GM23338 (cell line): ENCODE measurements around the gene GRIN2D. TPM values are rescaled to one million over a fixed set of nuclear protein-coding genes. Genes with fewer than 3 reads are reported as not detected.

Experiments
- ATAC-seq: fragments of 200-7000 bp; cut with Tn5 transposase; 3 replicates; pipeline ENCODE4 v1.9.1; 2020
- DNase-seq: peaks from one replicate; pipeline ENCODE4 v3.0.0-alpha.2; 2015; ENCODE audit warnings: low spot score
- H2AFZ ChIP-seq: fragments of 200-600 bp; sonication (generic); 2 replicates; pipeline ENCODE4 v1.8.0; 2016; ENCODE audit warnings: antibody characterized with exemption, mild to moderate bottlenecking, moderate library complexity
- H3F3A ChIP-seq: fragments of 200-600 bp; sonication (generic); replicated peaks from 2 replicates; pipeline ENCODE4 v1.8.0; 2017; ENCODE audit warnings: antibody characterized with exemption, mixed run types, low read depth
- H3K27ac ChIP-seq: fragments of 200-600 bp; sonication (generic); 2 replicates; pipeline ENCODE4 v1.6.1; 2016; ENCODE audit warnings: low read depth
- H3K27me3 ChIP-seq: fragments of 200-600 bp; sonication (generic); 2 replicates; pipeline ENCODE4 v1.8.0; 2016; ENCODE audit warnings: mild to moderate bottlenecking, mixed run types, moderate library complexity; ENCODE audit not compliant: insufficient read depth
- H3K36me3 ChIP-seq: fragments of 200-600 bp; sonication (generic); 2 replicates; pipeline ENCODE4 v1.8.0; 2016; ENCODE audit warnings: mild to moderate bottlenecking; ENCODE audit not compliant: insufficient read depth
- H3K4me1 ChIP-seq: fragments of 200-600 bp; sonication (generic); 2 replicates; pipeline ENCODE4 v1.8.0; 2016; ENCODE audit warnings: mild to moderate bottlenecking, moderate library complexity; ENCODE audit not compliant: insufficient read depth
- H3K4me2 ChIP-seq: fragments of 200-600 bp; sonication (generic); 2 replicates; pipeline ENCODE4 v1.7.1; 2017; ENCODE audit warnings: mixed run types
- H3K4me3 ChIP-seq: fragments of 200-600 bp; sonication (generic); 2 replicates; pipeline ENCODE4 v1.6.1; 2016; ENCODE audit warnings: mixed run types
- H3K79me2 ChIP-seq: fragments of 200-600 bp; sonication (generic); replicated peaks from 2 replicates; pipeline ENCODE4 v1.8.0; 2017; ENCODE audit warnings: mild to moderate bottlenecking; ENCODE audit not compliant: insufficient read depth
- H3K9me2 ChIP-seq: fragments of 200-600 bp; sonication (generic); 2 replicates; pipeline ENCODE4 v1.8.0; 2017; ENCODE audit not compliant: insufficient read depth
- H4K20me1 ChIP-seq: fragments of 200-600 bp; sonication (generic); replicated peaks from 2 replicates; pipeline ENCODE4 v1.8.0; 2017; ENCODE audit warnings: mild to moderate bottlenecking; ENCODE audit not compliant: insufficient read depth
- H3K27ac Mint-ChIP-seq: 2 replicates; pipeline ENCODE4 v1.8.0; 2020; ENCODE audit warnings: inconsistent platforms, mild to moderate bottlenecking, moderate library complexity, mixed read lengths
- H3K27me3 Mint-ChIP-seq: 3 replicates; pipeline ENCODE4 v1.8.0; 2022; ENCODE audit warnings: low read depth, mild to moderate bottlenecking, moderate library complexity, mixed read lengths, inconsistent platforms; ENCODE audit not compliant: insufficient read depth, poor library complexity
- H3K36me3 Mint-ChIP-seq: 3 replicates; pipeline ENCODE4 v1.8.0; 2021; ENCODE audit warnings: low read depth, mild to moderate bottlenecking, inconsistent platforms, moderate library complexity, mixed read lengths
- H3K4me1 Mint-ChIP-seq: 3 replicates; pipeline ENCODE4 v1.8.0; 2020; ENCODE audit warnings: mild to moderate bottlenecking, inconsistent platforms, mixed read lengths
- H3K4me3 Mint-ChIP-seq: 3 replicates; pipeline ENCODE4 v1.8.0; 2021; ENCODE audit warnings: moderate library complexity, mild to moderate bottlenecking, inconsistent platforms, mixed read lengths
- H3K9me3 Mint-ChIP-seq: 3 replicates; pipeline ENCODE4 v1.8.0; 2020; ENCODE audit warnings: moderate library complexity, mild to moderate bottlenecking, inconsistent platforms, mixed read lengths
- CREB1 ChIP-seq: fragments of 250-450 bp; sonication (Bioruptor Pico); IDR thresholded peaks from 2 replicates; pipeline ENCODE4 v1.5.0; 2020; ENCODE audit warnings: low read depth, mild to moderate bottlenecking, moderate library complexity
- CTCF ChIP-seq, 2 experiments: fragments of 200-600 bp in 1 of 2; sonication (generic) in 1 of 2; conservative IDR thresholded peaks; 2 replicates each; pipeline versions ENCODE4 v1.5.1 to v1.6.1; 2016 to 2017; ENCODE audit warnings: antibody characterized with exemption in 2 of 2, low read depth in 2 of 2, mild to moderate bottlenecking in 2 of 2, moderate library complexity in 1 of 2
- ETS1 ChIP-seq: IDR thresholded peaks from 2 replicates; pipeline ENCODE4 v1.6.1; 2016; ENCODE audit warnings: antibody characterized with exemption
- EZH2 ChIP-seq: fragments of 200-600 bp; sonication (generic); IDR thresholded peaks from one replicate; pipeline ENCODE4 v1.8.0; 2017; ENCODE audit warnings: antibody characterized with exemption, mild to moderate bottlenecking, low read depth; ENCODE audit not compliant: unreplicated experiment
- EZH2phosphoT487 ChIP-seq: fragments of 200-600 bp; sonication (generic); IDR thresholded peaks from one replicate; pipeline ENCODE4 v1.8.1; 2018; ENCODE audit warnings: antibody characterized with exemption; ENCODE audit not compliant: unreplicated experiment
- NANOG ChIP-seq: IDR thresholded peaks from 2 replicates; pipeline ENCODE4 v1.6.1; 2016; ENCODE audit warnings: antibody characterized with exemption, borderline replicate concordance
- POLR2AphosphoS5 ChIP-seq: IDR thresholded peaks from 2 replicates; pipeline ENCODE4 v1.6.1; 2016; ENCODE audit warnings: antibody characterized with exemption, low read depth
- REST ChIP-seq: IDR thresholded peaks from one replicate; pipeline ENCODE4 v1.6.1; 2018; ENCODE audit warnings: antibody characterized with exemption; ENCODE audit not compliant: unreplicated experiment
- STAT1 ChIP-seq: IDR thresholded peaks from one replicate; pipeline ENCODE4 v1.6.1; 2016; ENCODE audit warnings: antibody characterized with exemption; ENCODE audit not compliant: unreplicated experiment
- ZNF331 ChIP-seq: fragments of 250-450 bp; sonication (Bioruptor Pico); IDR thresholded peaks from 2 replicates; pipeline ENCODE4 v1.5.0; 2020; ENCODE audit warnings: low read depth, mild to moderate bottlenecking, moderate library complexity
- polyA plus RNA-seq: library from polyadenylated mRNA; unstranded; fragments of >200 nt; fragmentation: Nextera tagmentation; extraction: Ambion mirVana; gene quantifications from 2 replicates; pipeline ENCODE4 v1.2.1, GENCODE V29; 2016
- total RNA-seq: library from RNA; depleted of rRNA; stranded (reverse); fragments of >200 nt; shearing (Covaris generic); gene quantifications from 2 replicates; pipeline ENCODE4 v1.2.3, GENCODE V29; 2014

GRIN2D gene
- total and polyA plus RNA-seq, 2 experiments from 2014 or later: 4.4 to 20.0 TPM

GRCh38 chr19:48362716-48363499 lies 30.6 kb upstream of the GRIN2D start:
- Mint-ChIP-seq H3K4me3 (peak overlapping the region; percentile 87), H3K27me3 (peaks cover 11% of the 10 kb centered on the region), H3K27ac (peak overlapping the region; percentile 97), H3K36me3 (peaks cover 8% of the 10 kb centered on the region; the same call in 2 of the 3 replicates), H3K9me3 (no peaks in the 10 kb centered on the region; the same call in 2 of the 3 replicates), H3K4me1 (peaks cover 10% of the 10 kb centered on the region; the same call in 2 of the 3 replicates)
- TF ChIP-seq CREB1 (CRISPR knock-in tag) (peak; percentile 46), EZH2phosphoT487 (no peak), STAT1 (no peak), EZH2 (no peak), CTCF (conservative IDR thresholded peaks at IDR 0.05; ENCODE audit: low read depth in 2 of 2) (no peak), POLR2AphosphoS5 (peak; percentile 57; the same call in 1 of the 2 replicates), ETS1 (peak; percentile 96), ZNF331 (CRISPR knock-in tag) (no peak), NANOG (no peak), REST (no peak)
- Histone ChIP-seq H3F3A (no peaks in the 10 kb centered on the region), H4K20me1 (no peaks in the 10 kb centered on the region), H2AFZ (peak overlapping the region; percentile 30; the same call in 1 of the 2 replicates), H3K27me3 (no peaks in the 10 kb centered on the region), H3K4me1 (no peaks in the 10 kb centered on the region), H3K4me2 (peak overlapping the region; percentile 95), H3K9me2 (no peaks in the 10 kb centered on the region), H3K79me2 (no peaks in the 10 kb centered on the region), H3K4me3 (peak overlapping the region; percentile 84), H3K27ac (peak overlapping the region; percentile 96), H3K36me3 (no peaks in the 10 kb centered on the region)
- ATAC-seq: peak; percentile 89
- DNase-seq: peak; percentile 98
